ENCODE results near the gene HPGDS. TPM values are rescaled to one million over a fixed set of nuclear protein-coding genes. Genes with fewer than 3 reads are reported as not detected.
"Not testable (repeated sequence)": the region's sequence is repeated elsewhere in the genome, so short reads cannot be mapped to it uniquely, and the experiment has no call there.

Gene HPGDS
- total RNA-seq, 4 donors from 2014 or later, result 1.2 to 5.5 (median 2.6) TPM

GRCh38 chr4:94333866-94334265 is 8.8 kb downstream of the HPGDS start:
- H3K9me3 ChIP-seq, result no peaks in the 10 kb centered on the region
- intact Hi-C loops (cut with DNase I), result no loop called here
- DNase-seq (ENCODE audit: extremely low spot score), result no peak
- H3K4me1 ChIP-seq, result peaks cover 0 to 5% (median 2%) of the 10 kb centered on the region in 4 donors
- no peak overlapping the region for H3K27ac ChIP-seq (replicated peaks in 1 of 4)
- no peaks in the 10 kb centered on the region for H3K27me3 ChIP-seq
- 77% methylated on average over 3 of the region's 3 CpGs for WGBS
- TF ChIP-seq POLR2A (IDR thresholded peaks at IDR 0.05; ENCODE audit: low read depth) (no peak), EP300 (IDR thresholded peaks at IDR 0.05) (no peak), POLR2AphosphoS5 (IDR thresholded peaks at IDR 0.05) (no peak), CTCF (IDR thresholded peaks at IDR 0.05) (no peak)
- no peaks in the 10 kb centered on the region for H3K36me3 ChIP-seq
- H3K4me3 ChIP-seq, result no peak overlapping the region

GRCh38 chr4:94332983-94333590 is 9.5 kb downstream of the HPGDS start:
- no peak for TF ChIP-seq EP300 (IDR thresholded peaks at IDR 0.05)
- peak in 1 of 3 experiments; percentile 14 for TF ChIP-seq CTCF (IDR thresholded peaks at IDR 0.05)
- peaks cover 0 to 5% (median 2%) of the 10 kb centered on the region in 4 donors for H3K4me1 ChIP-seq
- no peak overlapping the region for H3K27ac ChIP-seq (replicated peaks in 1 of 4)
- no peaks in the 10 kb centered on the region for H3K36me3 ChIP-seq
- 55% methylated on average over 5 of the region's 5 CpGs for WGBS
- H3K27me3 ChIP-seq, result no peaks in the 10 kb centered on the region
- intact Hi-C loops (cut with DNase I), result no loop called here
- no peak for DNase-seq (ENCODE audit: extremely low spot score)
- H3K9me3 ChIP-seq, result no peaks in the 10 kb centered on the region
- H3K4me3 ChIP-seq, result no peak overlapping the region

- intact Hi-C loops (cut with DNase I), result no loop called here
- peaks cover 0 to 29% (median 22%) of the 10 kb centered on the region in 4 donors for H3K9me3 ChIP-seq
- H3K4me3 ChIP-seq, result no peak overlapping the region
- H3K36me3 ChIP-seq, result no peaks in the 10 kb centered on the region
- TF ChIP-seq EP300 (IDR thresholded peaks at IDR 0.05) (no peak), POLR2AphosphoS5 (IDR thresholded peaks at IDR 0.05) (no peak), POLR2A (IDR thresholded peaks at IDR 0.05; ENCODE audit: low read depth) (no peak), CTCF (IDR thresholded peaks at IDR 0.05) (no peak)
- no peak overlapping the region for H3K27ac ChIP-seq (replicated peaks in 1 of 4)
- H3K4me1 ChIP-seq, result peaks cover 0 to 5% (median 1%) of the 10 kb centered on the region in 4 donors
- WGBS, result 72% methylated on average over 1 of the region's 1 CpG
- DNase-seq (ENCODE audit: extremely low spot score), result no peak
- no peaks in the 10 kb centered on the region for H3K27me3 ChIP-seq
Observed at GRCh38 chr4:94329933-94330332, 12.7 kb downstream of the HPGDS start.

GRCh38 chr4:94325835-94326234 is 16.8 kb downstream of the HPGDS start:
- no peak for DNase-seq (ENCODE audit: extremely low spot score)
- no peak overlapping the region for H3K4me3 ChIP-seq
- H3K4me1 ChIP-seq, result no peaks in the 10 kb centered on the region
- TF ChIP-seq EP300 (IDR thresholded peaks at IDR 0.05), result no peak
- no peak for TF ChIP-seq CTCF (IDR thresholded peaks at IDR 0.05)
- no peak for TF ChIP-seq POLR2AphosphoS5 (IDR thresholded peaks at IDR 0.05)
- no peak for TF ChIP-seq POLR2A (IDR thresholded peaks at IDR 0.05; ENCODE audit: low read depth)
- 84% methylated on average over 1 of the region's 1 CpG for WGBS
- H3K27me3 ChIP-seq, result no peaks in the 10 kb centered on the region
- no peaks in the 10 kb centered on the region for H3K36me3 ChIP-seq
- intact Hi-C loops (cut with DNase I), result no loop called here
- peaks cover 0 to 29% (median 26%) of the 10 kb centered on the region in 4 donors for H3K9me3 ChIP-seq
- no peak overlapping the region for H3K27ac ChIP-seq (replicated peaks in 1 of 4)

- H3K4me3 ChIP-seq; intact Hi-C loops (cut with DNase I); DNase-seq (ENCODE audit: extremely low spot score); H3K27me3 ChIP-seq; H3K36me3 ChIP-seq; H3K4me1 ChIP-seq; H3K27ac ChIP-seq (replicated peaks in 1 of 4): not testable (repeated sequence)
- peaks cover 0 to 10% (median 3%) of the 10 kb centered on the region in 4 donors for H3K9me3 ChIP-seq
Observed at GRCh38 chr4:94319927-94320326, 22.7 kb downstream of the HPGDS start.
